ENCODE results near the gene EPB41. TPM values are rescaled to one million over a fixed set of nuclear protein-coding genes. Genes with fewer than 3 reads are reported as not detected.
"Not testable (repeated sequence)": the region's sequence is repeated elsewhere in the genome, so short reads cannot be mapped to it uniquely, and the experiment has no call there.

The EPB41 gene
- total RNA-seq, 2 experiments from 2014 or later: 77.1 to 86.7 TPM

- Mint-ChIP-seq H3K4me1 (peaks cover 57% of the 10 kb centered on the region), H3K9me3 (no peaks in the 10 kb centered on the region), H3K4me3 (peak overlapping the region; percentile 64), H3K27me3 (no peaks in the 10 kb centered on the region), H3K27ac (peak overlapping the region; percentile 81), H3K36me3 (peaks cover 6% of the 10 kb centered on the region)
- DNase-seq: no peak
Measured at GRCh38 chr1:28927648-28928313, 13.4 kb downstream of the EPB41 start.

GRCh38 chr1:28928314-28928941 is 14.1 kb downstream of the EPB41 start:
- H3K9me3 Mint-ChIP-seq: no peaks in the 10 kb centered on the region
- H3K27me3 Mint-ChIP-seq: no peaks in the 10 kb centered on the region
- H3K27ac Mint-ChIP-seq: peak overlapping the region; percentile 81
- H3K4me1 Mint-ChIP-seq: peaks cover 60% of the 10 kb centered on the region
- peak overlapping the region; percentile 64 for H3K4me3 Mint-ChIP-seq
- peaks cover 6% of the 10 kb centered on the region for H3K36me3 Mint-ChIP-seq
- no peak for DNase-seq

- Mint-ChIP-seq H3K27me3 (no peaks in the 10 kb centered on the region), H3K9me3 (peaks cover 5% of the 10 kb centered on the region), H3K27ac (no peak overlapping the region), H3K4me3 (no peak overlapping the region), H3K36me3 (peaks cover 31% of the 10 kb centered on the region), H3K4me1 (peaks cover 61% of the 10 kb centered on the region)
- DNase-seq: no peak
Measured at GRCh38 chr1:28933277-28933676, 18.9 kb downstream of the EPB41 start.

DNA sequence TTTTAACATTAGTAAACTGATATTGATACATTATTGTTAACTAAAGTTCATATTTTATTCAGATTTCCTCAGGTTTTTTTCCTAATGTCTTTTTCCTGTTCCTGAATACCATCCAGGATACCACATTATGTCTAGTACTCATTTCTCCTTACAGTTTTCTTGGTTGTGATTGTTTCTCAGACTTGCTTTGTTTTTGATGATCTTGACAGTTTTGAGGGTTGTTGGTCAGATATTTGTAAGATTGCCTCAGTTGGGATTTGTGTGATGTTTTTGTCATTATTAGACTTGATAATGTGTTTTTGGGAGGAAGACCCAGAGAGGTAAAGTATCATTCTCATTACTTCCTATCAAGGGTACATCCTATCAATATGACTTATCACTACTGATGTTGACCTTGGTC is 19.5 kb downstream of the EPB41 start:
- peaks cover 35% of the 10 kb centered on the region for H3K36me3 Mint-ChIP-seq
- H3K4me3 Mint-ChIP-seq: no peak overlapping the region
- H3K9me3 Mint-ChIP-seq: peaks cover 5% of the 10 kb centered on the region
- DNase-seq: no peak
- peak overlapping the region; percentile 12 for H3K27ac Mint-ChIP-seq
- no peaks in the 10 kb centered on the region for H3K27me3 Mint-ChIP-seq
- H3K4me1 Mint-ChIP-seq: peaks cover 55% of the 10 kb centered on the region

- Mint-ChIP-seq H3K27me3 (no peaks in the 10 kb centered on the region), H3K36me3 (peaks cover 38% of the 10 kb centered on the region), H3K4me3 (no peak overlapping the region), H3K9me3 (peaks cover 5% of the 10 kb centered on the region), H3K27ac (no peak overlapping the region), H3K4me1 (peaks cover 57% of the 10 kb centered on the region)
- DNase-seq: no peak
Measured at GRCh38 chr1:28934676-28935075, 20.3 kb downstream of the EPB41 start.

GRCh38 chr1:28935293-28935692 is 20.9 kb downstream of the EPB41 start:
- Mint-ChIP-seq H3K4me1 (peaks cover 60% of the 10 kb centered on the region), H3K36me3 (peaks cover 40% of the 10 kb centered on the region), H3K9me3 (peaks cover 5% of the 10 kb centered on the region), H3K4me3 (no peak overlapping the region), H3K27me3 (no peaks in the 10 kb centered on the region), H3K27ac (no peak overlapping the region)
- no peak for DNase-seq

DNA sequence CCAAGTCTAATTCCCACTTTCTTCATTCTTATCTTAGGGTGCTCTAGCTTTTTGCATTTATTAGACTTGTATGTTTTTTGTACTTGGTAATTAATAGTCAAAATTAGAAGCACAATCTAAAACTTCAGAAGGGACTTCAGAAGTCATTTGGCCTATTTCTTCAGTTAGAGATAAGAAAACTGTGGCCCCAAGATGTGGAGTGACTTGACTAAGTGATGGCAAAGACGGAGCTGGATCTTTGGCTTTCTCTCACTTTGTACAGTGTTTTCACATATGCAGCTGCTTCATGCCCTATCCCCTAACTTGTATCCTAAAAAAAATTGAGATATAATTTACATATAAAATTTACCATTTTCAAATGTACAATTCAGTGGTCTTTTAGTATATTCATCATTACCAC is 21.7 kb downstream of the EPB41 start:
- no peak overlapping the region for H3K4me3 Mint-ChIP-seq
- no peak overlapping the region for H3K27ac Mint-ChIP-seq
- H3K36me3 Mint-ChIP-seq: peaks cover 41% of the 10 kb centered on the region
- DNase-seq: no peak
- peaks cover 59% of the 10 kb centered on the region for H3K4me1 Mint-ChIP-seq
- no peaks in the 10 kb centered on the region for H3K27me3 Mint-ChIP-seq
- H3K9me3 Mint-ChIP-seq: peaks cover 5% of the 10 kb centered on the region

GRCh38 chr1:28936528-28936927 is 22.2 kb downstream of the EPB41 start:
- Mint-ChIP-seq H3K27me3 (no peaks in the 10 kb centered on the region), H3K4me3 (no peak overlapping the region), H3K9me3 (peaks cover 5% of the 10 kb centered on the region), H3K4me1 (peaks cover 63% of the 10 kb centered on the region), H3K36me3 (peaks cover 43% of the 10 kb centered on the region), H3K27ac (no peak overlapping the region)
- DNase-seq: no peak

GRCh38 chr1:28943581-28943980 is 29.2 kb downstream of the EPB41 start:
- not testable (repeated sequence) for H3K9me3 Mint-ChIP-seq, DNase-seq, H3K4me3 Mint-ChIP-seq, H3K27me3 Mint-ChIP-seq, H3K27ac Mint-ChIP-seq
- H3K4me1 Mint-ChIP-seq: peaks cover 41% of the 10 kb centered on the region
- peaks cover 17% of the 10 kb centered on the region for H3K36me3 Mint-ChIP-seq

GRCh38 chr1:28950006-28950405 is 35.6 kb downstream of the EPB41 start:
- peaks cover 22% of the 10 kb centered on the region for H3K4me1 Mint-ChIP-seq
- no peak for DNase-seq
- H3K27me3 Mint-ChIP-seq: no peaks in the 10 kb centered on the region
- H3K9me3 Mint-ChIP-seq: no peaks in the 10 kb centered on the region
- no peak overlapping the region for H3K4me3 Mint-ChIP-seq
- H3K36me3 Mint-ChIP-seq: peaks cover 2% of the 10 kb centered on the region
- no peak overlapping the region for H3K27ac Mint-ChIP-seq

DNA sequence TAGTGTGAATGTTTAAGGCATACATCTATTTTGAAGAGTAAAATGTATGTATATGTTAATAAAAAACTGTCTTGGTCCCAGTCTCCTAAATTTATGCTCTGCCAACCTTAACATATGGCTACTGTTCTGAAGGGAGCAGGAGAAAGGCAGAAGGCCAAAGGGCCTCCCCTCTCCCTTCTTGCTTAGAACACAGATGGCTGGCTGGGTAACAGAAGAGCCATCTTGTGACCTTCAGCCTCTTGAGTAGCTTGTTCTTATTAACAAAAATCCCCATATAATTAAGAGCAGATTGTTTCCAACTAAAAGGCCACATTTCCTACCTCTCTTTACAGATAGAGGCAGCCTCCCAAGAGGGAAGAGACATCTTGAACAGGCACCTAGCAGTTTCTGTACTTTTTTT is 36.1 kb downstream of the EPB41 start:
- Mint-ChIP-seq H3K36me3 (peaks cover 3% of the 10 kb centered on the region), H3K27me3 (no peaks in the 10 kb centered on the region), H3K4me1 (peaks cover 23% of the 10 kb centered on the region), H3K9me3 (no peaks in the 10 kb centered on the region), H3K4me3 (no peak overlapping the region), H3K27ac (peak overlapping the region; percentile 34)
- no peak for DNase-seq

DNA sequence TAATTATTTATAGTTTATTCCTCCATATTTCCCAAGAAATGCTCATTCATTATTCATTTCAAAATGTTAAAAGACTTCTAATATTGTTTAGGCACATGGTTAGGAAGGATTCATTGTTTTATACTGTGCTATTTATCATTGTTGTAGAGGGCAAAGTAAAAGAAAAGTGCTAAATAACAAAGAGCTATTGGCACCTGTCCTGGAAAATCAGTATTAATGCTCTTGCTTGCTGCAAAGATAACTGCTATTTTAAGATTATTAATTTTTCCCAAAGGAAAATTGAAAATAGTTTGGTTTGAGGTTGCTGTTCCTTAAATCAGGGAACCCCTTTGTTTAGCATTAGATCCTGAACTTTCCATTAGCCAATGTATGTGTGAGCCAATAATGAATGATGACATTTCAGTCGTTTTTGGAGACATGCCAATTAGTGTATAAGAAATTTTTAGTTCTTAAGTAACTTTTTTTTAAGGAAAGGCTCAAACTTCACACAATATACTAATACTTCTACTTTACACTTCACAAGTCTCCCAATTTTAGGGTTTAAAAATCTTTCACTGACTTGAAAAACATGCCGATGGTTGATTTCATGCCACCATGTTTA is 39.9 kb downstream of the EPB41 start:
- no peaks in the 10 kb centered on the region for H3K27me3 Mint-ChIP-seq
- H3K9me3 Mint-ChIP-seq: no peaks in the 10 kb centered on the region
- peaks cover 5% of the 10 kb centered on the region for H3K36me3 Mint-ChIP-seq
- no peak overlapping the region for H3K4me3 Mint-ChIP-seq
- H3K27ac Mint-ChIP-seq: no peak overlapping the region
- DNase-seq: no peak
- peaks cover 33% of the 10 kb centered on the region for H3K4me1 Mint-ChIP-seq

- peaks cover 3% of the 10 kb centered on the region for H3K36me3 Mint-ChIP-seq
- no peak overlapping the region for H3K27ac Mint-ChIP-seq
- H3K27me3 Mint-ChIP-seq: no peaks in the 10 kb centered on the region
- H3K9me3 Mint-ChIP-seq: no peaks in the 10 kb centered on the region
- H3K4me1 Mint-ChIP-seq: peaks cover 31% of the 10 kb centered on the region
- no peak for DNase-seq
- H3K4me3 Mint-ChIP-seq: no peak overlapping the region
Measured at GRCh38 chr1:28956038-28956464, 41.7 kb downstream of the EPB41 start.

- peak; percentile 26 for DNase-seq
- not testable (repeated sequence) for H3K27ac Mint-ChIP-seq, H3K9me3 Mint-ChIP-seq, H3K27me3 Mint-ChIP-seq, H3K36me3 Mint-ChIP-seq, H3K4me3 Mint-ChIP-seq
- H3K4me1 Mint-ChIP-seq: peaks cover 58% of the 10 kb centered on the region
Measured at GRCh38 chr1:28962114-28962831, 47.9 kb downstream of the EPB41 start.

- Mint-ChIP-seq H3K27ac (no peak overlapping the region), H3K4me3 (no peak overlapping the region), H3K36me3 (peaks cover 5% of the 10 kb centered on the region), H3K9me3 (no peaks in the 10 kb centered on the region), H3K4me1 (peaks cover 49% of the 10 kb centered on the region), H3K27me3 (no peaks in the 10 kb centered on the region)
- no peak for DNase-seq
Measured at GRCh38 chr1:28965271-28965870, 51.0 kb downstream of the EPB41 start.
